ENCODE results near the gene TRAPPC2L. TPM values are rescaled to one million over a fixed set of nuclear protein-coding genes. Genes with fewer than 3 reads are reported as not detected.
"Not testable (repeated sequence)": the region's sequence is repeated elsewhere in the genome, so short reads cannot be mapped to it uniquely, and the experiment has no call there.

Gene TRAPPC2L
- total RNA-seq, 5 donors from 2014 or later (not counting 1 experiment from before 2014, with no cell fraction given), result 45.6 to 61.1 (median 57.5) TPM

DNA sequence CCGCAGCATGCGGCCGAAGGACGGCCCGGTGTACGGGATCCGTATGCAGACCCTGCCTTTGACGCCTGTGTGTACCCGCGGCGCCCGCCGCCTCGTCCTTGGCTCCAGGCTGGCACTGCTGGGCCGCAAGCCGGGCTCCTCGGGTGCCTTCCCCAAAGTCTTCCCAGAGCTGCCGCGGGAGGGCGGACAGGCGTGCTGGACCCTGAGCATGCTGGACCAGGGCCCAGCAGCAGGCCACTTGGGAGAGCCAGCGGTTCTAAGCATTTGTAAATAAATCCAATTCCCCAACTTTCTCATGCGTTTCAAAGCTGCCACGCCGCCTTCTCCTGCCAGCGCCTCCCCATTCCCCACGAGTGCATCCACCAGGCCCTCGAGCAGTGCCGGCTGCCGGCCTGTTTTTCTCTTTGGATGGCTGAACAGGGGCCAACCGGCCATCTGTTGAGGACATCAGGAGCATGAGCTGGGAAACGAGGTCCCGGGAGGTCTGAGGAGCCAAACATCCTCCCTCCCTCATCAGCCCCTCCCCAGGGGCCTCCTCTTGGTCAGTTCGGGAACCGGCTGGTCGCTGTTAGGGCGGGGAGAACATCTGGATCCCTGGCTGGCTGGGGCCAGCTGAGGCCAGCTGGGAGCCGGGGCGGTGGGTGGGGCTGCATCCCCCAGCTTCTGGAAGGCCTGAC, 30.1 kb downstream of the TRAPPC2L start:
- Mint-ChIP-seq H3K27ac (no peak overlapping the region), H3K36me3 (no peaks in the 10 kb centered on the region), H3K4me1 (peaks cover 0 to 7% (median 2%) of the 10 kb centered on the region in 3 donors), H3K9me3 (no peaks in the 10 kb centered on the region), H3K27me3 (no peaks in the 10 kb centered on the region), H3K4me3 (no peak overlapping the region)
- Histone ChIP-seq H3K9me3 (no peaks in the 10 kb centered on the region), H3K36me3 (ENCODE audit: control insufficient read depth in 2 of 2, extremely low read depth in 1 of 2, insufficient read depth in 1 of 2, low read length in 1 of 2) (no peaks in the 10 kb centered on the region), H3K27ac (ENCODE audit: low read length) (no peak overlapping the region), H3K4me3 (ENCODE audit: control insufficient read depth in 1 of 2, extremely low read depth in 1 of 2, low read length in 1 of 2) (no peak overlapping the region), H3K27me3 (replicated peaks in 1 of 2; ENCODE audit: control insufficient read depth in 2 of 2, extremely low read depth in 1 of 2, insufficient read depth in 2 of 2, low read length in 1 of 2) (peaks cover 0 to 8% of the 10 kb centered on the region in 2 experiments), H3K4me1 (ENCODE audit: control insufficient read depth in 1 of 2, extremely low read depth in 1 of 2, insufficient read depth in 2 of 2, low read length in 2 of 2) (peaks cover 0 to 9% of the 10 kb centered on the region in 2 experiments)
- POLR2A ChIA-PET, result no interaction called here
- CTCF ChIA-PET, result no interaction called here
- ATAC-seq (replicated peaks in 1 of 4) (no peak), DNase-seq (no peak)
- WGBS (ENCODE audit: insufficient coverage), result 96% methylated on average over 35 of the region's 39 CpGs

DNA sequence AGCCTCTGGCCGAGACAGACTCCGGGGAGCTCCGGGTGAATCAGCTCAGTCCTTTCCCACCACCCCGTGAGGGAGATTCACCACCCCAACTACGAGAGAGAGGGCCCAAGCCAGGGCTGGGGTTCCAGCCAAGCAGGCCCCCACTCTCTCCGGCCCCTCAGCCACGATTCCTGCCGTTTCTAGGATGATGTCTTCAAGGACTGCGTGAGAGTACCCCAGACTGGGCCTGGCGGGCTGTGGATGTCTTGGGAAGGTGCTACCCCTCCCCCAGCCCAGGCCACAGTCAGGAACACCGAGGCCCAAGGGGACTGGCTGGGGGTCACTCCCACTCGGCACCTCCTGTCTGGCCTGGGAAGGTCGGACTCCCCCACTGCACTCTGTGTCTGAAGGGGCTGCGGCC, 31.1 kb downstream of the TRAPPC2L start:
- H3K9me3 ChIP-seq, result no peaks in the 10 kb centered on the region
- 83% methylated on average over 7 of the region's 14 CpGs for WGBS (ENCODE audit: insufficient coverage)
- POLR2A ChIA-PET, result no interaction called here
- H3K36me3 ChIP-seq (ENCODE audit: control insufficient read depth in 2 of 2, extremely low read depth in 1 of 2, insufficient read depth in 1 of 2, low read length in 1 of 2), result no peaks in the 10 kb centered on the region
- ATAC-seq (replicated peaks in 1 of 4) (no peak), DNase-seq (no peak)
- CTCF ChIA-PET, result no interaction called here
- H3K27ac ChIP-seq (ENCODE audit: low read length), result no peak overlapping the region
- H3K27ac Mint-ChIP-seq, result no peak overlapping the region
- H3K4me1 Mint-ChIP-seq, result peaks cover 0 to 2% (median 0%) of the 10 kb centered on the region in 3 donors
- H3K4me1 ChIP-seq (ENCODE audit: control insufficient read depth in 1 of 2, extremely low read depth in 1 of 2, insufficient read depth in 2 of 2, low read length in 2 of 2), result no peaks in the 10 kb centered on the region
- H3K4me3 Mint-ChIP-seq, result no peak overlapping the region
- H3K9me3 Mint-ChIP-seq, result no peaks in the 10 kb centered on the region
- H3K4me3 ChIP-seq (ENCODE audit: control insufficient read depth in 1 of 2, extremely low read depth in 1 of 2, low read length in 1 of 2), result no peak overlapping the region
- H3K27me3 Mint-ChIP-seq, result no peaks in the 10 kb centered on the region
- H3K36me3 Mint-ChIP-seq, result no peaks in the 10 kb centered on the region
- H3K27me3 ChIP-seq (replicated peaks in 1 of 2; ENCODE audit: control insufficient read depth in 2 of 2, extremely low read depth in 1 of 2, insufficient read depth in 2 of 2, low read length in 1 of 2), result peaks cover 0 to 5% of the 10 kb centered on the region in 2 experiments

DNA sequence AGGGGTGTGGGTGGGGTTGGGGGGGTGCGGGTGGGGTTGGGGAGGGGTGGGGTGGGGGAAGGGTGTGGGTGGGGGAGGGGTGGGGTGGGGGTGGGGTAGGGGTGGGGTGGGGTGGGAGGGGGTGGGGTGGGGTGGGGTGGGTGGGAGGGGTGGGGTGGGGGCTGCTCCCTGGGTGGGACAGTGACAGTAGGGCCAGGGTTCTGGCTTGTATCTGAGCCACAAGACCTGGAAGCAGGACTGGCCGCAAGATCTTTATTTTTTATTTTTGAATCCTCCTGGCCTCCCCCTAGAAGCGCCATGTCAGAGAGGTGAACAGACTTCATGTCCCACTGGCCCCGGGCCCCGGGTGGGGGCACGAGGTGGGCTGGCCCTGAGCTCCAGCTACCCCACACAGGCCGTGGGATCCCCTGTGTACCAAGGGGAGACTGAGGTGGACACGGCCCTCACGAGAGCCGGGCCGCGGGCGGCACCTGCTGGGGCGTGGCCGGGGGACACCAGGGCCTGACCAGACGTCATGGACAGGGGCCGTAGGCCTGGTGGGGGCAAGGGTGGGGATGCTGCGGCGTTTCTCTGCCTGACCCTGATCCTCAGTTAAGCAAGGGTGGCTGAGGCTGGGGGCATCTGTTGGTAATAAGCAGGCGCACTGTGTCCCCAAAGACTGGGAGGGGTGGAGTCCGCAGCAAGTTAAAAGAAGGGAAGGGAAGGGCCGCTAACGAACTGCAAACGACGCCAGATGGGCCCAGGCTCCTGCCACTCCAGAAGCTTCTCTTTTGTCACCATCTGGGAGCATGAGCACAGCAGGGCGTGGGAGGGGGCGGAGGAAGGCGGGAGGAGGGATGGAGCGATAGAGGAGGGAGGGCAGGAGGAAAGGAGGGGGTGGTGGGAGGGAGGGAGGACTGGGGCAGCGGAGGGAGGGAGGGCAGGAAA, 31.8 kb downstream of the TRAPPC2L start:
- Mint-ChIP-seq H3K4me3 (no peak overlapping the region), H3K27me3 (no peaks in the 10 kb centered on the region), H3K36me3 (no peaks in the 10 kb centered on the region), H3K9me3 (no peaks in the 10 kb centered on the region), H3K4me1 (no peaks in the 10 kb centered on the region), H3K27ac (no peak overlapping the region)
- WGBS (ENCODE audit: insufficient coverage), result 89% methylated on average over 21 of the region's 30 CpGs
- Histone ChIP-seq H3K9me3 (no peaks in the 10 kb centered on the region), H3K27ac (ENCODE audit: low read length) (no peak overlapping the region), H3K36me3 (ENCODE audit: control insufficient read depth in 2 of 2, extremely low read depth in 1 of 2, insufficient read depth in 1 of 2, low read length in 1 of 2) (no peaks in the 10 kb centered on the region), H3K4me3 (ENCODE audit: control insufficient read depth in 1 of 2, extremely low read depth in 1 of 2, low read length in 1 of 2) (no peak overlapping the region), H3K27me3 (replicated peaks in 1 of 2; ENCODE audit: control insufficient read depth in 2 of 2, extremely low read depth in 1 of 2, insufficient read depth in 2 of 2, low read length in 1 of 2) (peaks cover 0 to 5% of the 10 kb centered on the region in 2 experiments), H3K4me1 (ENCODE audit: control insufficient read depth in 1 of 2, extremely low read depth in 1 of 2, insufficient read depth in 2 of 2, low read length in 2 of 2) (no peaks in the 10 kb centered on the region)
- CTCF ChIA-PET, result no interaction called here
- ATAC-seq (replicated peaks in 1 of 4) (no peak), DNase-seq (no peak)
- POLR2A ChIA-PET, result no interaction called here

DNA sequence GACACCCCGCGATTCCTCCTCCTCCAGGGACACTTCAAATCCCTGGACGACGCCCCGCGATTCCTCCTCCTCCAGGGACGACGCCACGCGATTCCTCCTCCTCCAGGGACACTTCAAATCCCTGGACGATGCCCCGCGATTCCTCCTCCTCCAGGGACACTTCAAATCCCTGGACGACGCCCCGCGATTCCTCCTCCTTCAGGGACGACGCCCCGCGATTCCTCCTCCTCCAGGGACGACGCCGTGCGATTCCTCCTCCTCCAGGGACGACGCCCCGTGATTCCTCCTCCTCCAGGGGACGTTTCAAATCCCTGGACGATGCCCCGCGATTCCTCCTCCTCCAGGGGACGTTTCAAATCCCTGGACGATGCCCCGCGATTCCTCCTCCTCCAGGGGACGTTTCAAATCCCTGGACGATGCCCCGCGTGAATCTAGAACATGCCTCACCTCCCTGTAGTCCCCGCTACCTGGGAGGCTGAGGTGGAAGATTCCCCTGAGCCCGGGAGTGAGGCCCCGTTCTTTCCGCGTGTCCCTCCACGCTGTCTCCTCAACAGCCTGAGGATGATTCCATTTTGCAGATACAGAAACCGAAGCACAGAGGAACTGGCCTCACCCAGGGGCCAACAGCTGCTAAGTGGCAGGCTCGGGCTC, 32.9 kb downstream of the TRAPPC2L start:
- H3K36me3 Mint-ChIP-seq; DNase-seq; H3K4me1 ChIP-seq (ENCODE audit: control insufficient read depth in 1 of 2, extremely low read depth in 1 of 2, insufficient read depth in 2 of 2, low read length in 2 of 2); H3K9me3 ChIP-seq; H3K9me3 Mint-ChIP-seq; H3K27me3 ChIP-seq (replicated peaks in 1 of 2; ENCODE audit: control insufficient read depth in 2 of 2, extremely low read depth in 1 of 2, insufficient read depth in 2 of 2, low read length in 1 of 2); ATAC-seq (replicated peaks in 1 of 4); H3K4me3 ChIP-seq (ENCODE audit: control insufficient read depth in 1 of 2, extremely low read depth in 1 of 2, low read length in 1 of 2); H3K36me3 ChIP-seq (ENCODE audit: control insufficient read depth in 2 of 2, extremely low read depth in 1 of 2, insufficient read depth in 1 of 2, low read length in 1 of 2); H3K27ac ChIP-seq (ENCODE audit: low read length); H3K27me3 Mint-ChIP-seq; CTCF ChIA-PET; H3K4me3 Mint-ChIP-seq; H3K4me1 Mint-ChIP-seq; H3K27ac Mint-ChIP-seq: not testable (repeated sequence)
- WGBS (ENCODE audit: insufficient coverage), result 92% methylated on average over 24 of the region's 48 CpGs
- POLR2A ChIA-PET, result interaction anchor here in 1 of 2 donors (0.6 kb wide), 1 partner anchor 656 kb away, joined by 5 read pairs; no protein-coding TSS in a partner anchor

DNA sequence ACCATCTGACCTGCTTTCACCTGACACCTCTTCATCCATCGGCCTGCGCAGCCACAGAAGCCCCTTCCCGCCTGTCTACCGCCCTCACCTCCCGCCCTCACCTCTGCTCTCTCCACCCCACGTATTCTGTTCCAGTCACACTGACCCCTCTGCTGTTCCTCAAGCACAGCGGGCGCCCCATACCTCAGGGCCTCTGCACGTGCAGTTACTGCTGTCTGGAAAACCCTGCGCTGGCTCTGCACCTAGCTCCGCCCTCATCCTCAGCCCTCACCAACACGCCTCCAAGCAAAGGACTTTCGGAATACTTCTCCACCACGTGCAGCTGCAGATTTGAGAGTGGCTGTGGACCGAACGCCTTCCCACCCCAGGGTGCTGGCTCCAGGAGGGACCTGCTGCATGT, 34.2 kb downstream of the TRAPPC2L start:
- H3K4me3 ChIP-seq (ENCODE audit: control insufficient read depth in 1 of 2, extremely low read depth in 1 of 2, low read length in 1 of 2), result no peak overlapping the region
- Mint-ChIP-seq H3K4me1 (no peaks in the 10 kb centered on the region), H3K36me3 (no peaks in the 10 kb centered on the region), H3K4me3 (no peak overlapping the region), H3K27ac (no peak overlapping the region), H3K9me3 (no peaks in the 10 kb centered on the region), H3K27me3 (no peaks in the 10 kb centered on the region)
- H3K9me3 ChIP-seq, result no peaks in the 10 kb centered on the region
- no peaks in the 10 kb centered on the region for H3K36me3 ChIP-seq (ENCODE audit: control insufficient read depth in 2 of 2, extremely low read depth in 1 of 2, insufficient read depth in 1 of 2, low read length in 1 of 2)
- CTCF ChIA-PET, result no interaction called here
- 90% methylated on average over 16 of the region's 16 CpGs for WGBS (ENCODE audit: insufficient coverage)
- DNase-seq (no peak), ATAC-seq (replicated peaks in 1 of 4) (no peak)
- no peak overlapping the region for H3K27ac ChIP-seq (ENCODE audit: low read length)
- POLR2A ChIA-PET, result no interaction called here
- no peaks in the 10 kb centered on the region for H3K4me1 ChIP-seq (ENCODE audit: control insufficient read depth in 1 of 2, extremely low read depth in 1 of 2, insufficient read depth in 2 of 2, low read length in 2 of 2)
- H3K27me3 ChIP-seq (replicated peaks in 1 of 2; ENCODE audit: control insufficient read depth in 2 of 2, extremely low read depth in 1 of 2, insufficient read depth in 2 of 2, low read length in 1 of 2), result peaks cover 0 to 5% of the 10 kb centered on the region in 2 experiments

DNA sequence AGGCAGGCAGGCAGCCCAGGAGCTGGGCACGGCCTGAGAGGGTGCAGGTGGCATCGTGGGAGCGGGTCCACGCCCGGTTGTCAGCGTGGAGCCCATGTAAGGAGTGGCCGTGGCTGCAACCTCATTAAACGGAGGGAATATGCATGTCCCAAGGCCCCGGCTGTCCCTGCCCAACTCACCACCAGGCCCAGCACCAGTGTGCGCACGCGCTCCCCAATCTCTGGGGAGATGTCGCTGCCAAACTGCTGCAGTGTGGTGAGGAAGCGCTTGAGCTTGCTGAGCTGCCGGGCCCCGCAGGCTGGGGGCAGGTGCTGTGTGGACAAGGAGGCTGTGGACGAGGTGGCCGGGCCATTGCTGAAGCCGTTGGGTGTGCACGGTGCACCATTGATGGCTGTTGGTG, 35.1 kb downstream of the TRAPPC2L start:
- ChIA-PET CTCF (no interaction called here), POLR2A (no interaction called here)
- WGBS (ENCODE audit: insufficient coverage), result 92% methylated on average over 13 of the region's 20 CpGs
- Mint-ChIP-seq H3K4me3 (no peak overlapping the region), H3K27ac (no peak overlapping the region), H3K4me1 (no peaks in the 10 kb centered on the region), H3K9me3 (no peaks in the 10 kb centered on the region), H3K27me3 (no peaks in the 10 kb centered on the region), H3K36me3 (no peaks in the 10 kb centered on the region)
- no peaks in the 10 kb centered on the region for H3K9me3 ChIP-seq
- H3K4me3 ChIP-seq (ENCODE audit: control insufficient read depth in 1 of 2, extremely low read depth in 1 of 2, low read length in 1 of 2), result no peak overlapping the region
- no peaks in the 10 kb centered on the region for H3K36me3 ChIP-seq (ENCODE audit: control insufficient read depth in 2 of 2, extremely low read depth in 1 of 2, insufficient read depth in 1 of 2, low read length in 1 of 2)
- H3K4me1 ChIP-seq (ENCODE audit: control insufficient read depth in 1 of 2, extremely low read depth in 1 of 2, insufficient read depth in 2 of 2, low read length in 2 of 2), result no peaks in the 10 kb centered on the region
- DNase-seq (no peak), ATAC-seq (replicated peaks in 1 of 4) (no peak)
- peaks cover 0 to 5% of the 10 kb centered on the region in 2 experiments for H3K27me3 ChIP-seq (replicated peaks in 1 of 2; ENCODE audit: control insufficient read depth in 2 of 2, extremely low read depth in 1 of 2, insufficient read depth in 2 of 2, low read length in 1 of 2)
- H3K27ac ChIP-seq (ENCODE audit: low read length), result no peak overlapping the region

Data from T-cell (primary cell).